HepG2 (cell line): ENCODE measurements around the gene UNC5A. TPM values are rescaled to one million over a fixed set of nuclear protein-coding genes. Genes with fewer than 3 reads are reported as not detected.

Source experiments
- ATAC-seq: fragments of 200-7000 bp; cut with Tn5 transposase; 3 replicates; pipeline ENCODE4 v1.9.1; 2020; ENCODE audit warnings: mild to moderate bottlenecking, moderate library complexity
- BruUV-seq: library from RNA; stranded (reverse); fragments of 400-500 nt; replicated peaks from 2 replicates; lab custom pipeline; 2021; lab: Mats Ljungman, UMichigan
- CTCF ChIA-PET: fragments of 300-600 bp; formaldehyde crosslinking; extraction: SDS; loops from one replicate; lab custom pipeline; 2021; ENCODE audit warnings: low total read pairs, inconsistent platforms, low intra/inter-chr PET ratio; lab: Yijun Ruan, JAX
- POLR2A ChIA-PET: fragments of 350-600 bp; sonication (Branson Sonifier 250); formaldehyde crosslinking; loops from one replicate; lab custom pipeline; 2020; ENCODE audit warnings: antibody characterized with exemption, inconsistent platforms; lab: Yijun Ruan, JAX
- DNase-seq: peaks from one replicate; pipeline ENCODE4 v3.0.0-alpha.2; 2015; ENCODE audit warnings: low spot score
- FAIRE-seq: peaks from 3 replicates; lab custom pipeline; 2011; peaks lifted over from hg19 to GRCh38; lab: Jason Lieb, UNC
- H2AFZ ChIP-seq: one replicate; pipeline ENCODE4 v1.6.1; 2011; ENCODE audit warnings: low read length, inconsistent platforms
- H3K27ac ChIP-seq: fragments of 300-600 bp; 3 replicates; pipeline ENCODE4 v1.8.0; 2011; ENCODE audit warnings: mixed run types, mild to moderate bottlenecking, mixed read lengths, low read length, inconsistent platforms; ENCODE audit not compliant: insufficient read depth; ENCODE audit errors: extremely low read length
- H3K27me3 ChIP-seq, 2 experiments: fragments of 200-600 bp in 1 of 2; 2 replicates in 1 of 2; 3 replicates in 1 of 2; pipeline versions ENCODE4 v1.6.0 to v1.8.0; 2011; ENCODE audit warnings: low read length in 2 of 2, mild to moderate bottlenecking in 2 of 2, moderate library complexity in 2 of 2, inconsistent platforms in 1 of 2; ENCODE audit not compliant: insufficient read depth in 2 of 2, control insufficient read depth in 1 of 2
- H3K36me3 ChIP-seq, 2 experiments: fragments of 200-600 bp in 1 of 2; replicated peaks in 1 of 2; 2 replicates in 1 of 2; 3 replicates in 1 of 2; pipeline versions ENCODE4 v1.5.1 to v1.8.0; 2011; ENCODE audit warnings: low read length in 2 of 2, inconsistent platforms in 1 of 2; ENCODE audit not compliant: insufficient read depth in 2 of 2, control insufficient read depth in 1 of 2
- H3K4me1 ChIP-seq: 2 replicates; pipeline ENCODE4 v1.5.1; 2012; ENCODE audit warnings: low read length, inconsistent platforms; ENCODE audit not compliant: insufficient read depth
- H3K4me2 ChIP-seq: 2 replicates; pipeline ENCODE4 v1.6.0; 2011; ENCODE audit warnings: low read depth, low read length, inconsistent platforms
- H3K4me3 ChIP-seq, 3 experiments: fragments of 200-600 bp in 1 of 3; sonication (generic), shearing (Covaris generic) in 1 of 3; replicated peaks in 1 of 3; 2 replicates each; pipeline ENCODE4 v1.5.1; 2011 to 2016; ENCODE audit warnings: low read length in 3 of 3, inconsistent platforms in 2 of 3, low read depth in 2 of 3, mild to moderate bottlenecking in 2 of 3, control low read depth in 1 of 3, mixed read lengths in 1 of 3; ENCODE audit not compliant: insufficient read depth in 1 of 3
- H3K79me2 ChIP-seq: one replicate; pipeline ENCODE4 v1.6.1; 2011; ENCODE audit warnings: low read length, inconsistent platforms; ENCODE audit not compliant: insufficient read depth
- H3K9ac ChIP-seq: 2 replicates; pipeline ENCODE4 v1.6.0; 2011; ENCODE audit warnings: mild to moderate bottlenecking, low read depth, low read length, inconsistent platforms; ENCODE audit not compliant: insufficient read depth
- H3K9me3 ChIP-seq: 2 replicates; pipeline ENCODE4 v1.5.1; 2012; ENCODE audit warnings: mild to moderate bottlenecking, low read length
- H4K20me1 ChIP-seq: 2 replicates; pipeline ENCODE4 v1.6.0; 2011; ENCODE audit warnings: inconsistent platforms, mild to moderate bottlenecking, low read length, moderate library complexity; ENCODE audit not compliant: insufficient read depth
- HOXD1 ChIP-seq: sonication (generic); formaldehyde crosslinking; IDR thresholded peaks from 2 replicates; pipeline ENCODE4 v1.5.0; 2020; ENCODE audit warnings: missing genetic modification reagents
- JUN ChIP-seq: sonication (generic); formaldehyde crosslinking; IDR thresholded peaks from 2 replicates; pipeline ENCODE4 v1.4.0; 2020; ENCODE audit warnings: mild to moderate bottlenecking, missing genetic modification reagents
- KAT7 ChIP-seq: IDR thresholded peaks from 2 replicates; pipeline ENCODE4 v1.6.1; 2018; ENCODE audit warnings: borderline replicate concordance, missing compliant biosample characterization
- KLF16 ChIP-seq, 2 experiments: sonication (generic) in 1 of 2; formaldehyde crosslinking in 1 of 2; IDR thresholded peaks; 2 replicates each; pipeline versions ENCODE4 v1.6.1 to v1.8.0; 2016 to 2023; ENCODE audit warnings: missing genetic modification reagents in 2 of 2, missing compliant biosample characterization in 1 of 2
- NPAS2 ChIP-seq: sonication (generic); formaldehyde crosslinking; IDR thresholded peaks from 2 replicates; pipeline ENCODE4 v1.8.0; 2022; ENCODE audit warnings: mild to moderate bottlenecking, missing genetic modification reagents, borderline replicate concordance
- RXRA ChIP-seq: sonication (generic); formaldehyde crosslinking; IDR thresholded peaks from 2 replicates; pipeline ENCODE4 v1.5.1; 2020; ENCODE audit warnings: missing genetic modification reagents
- ZFP91 ChIP-seq: sonication (generic); formaldehyde crosslinking; IDR thresholded peaks from 2 replicates; pipeline ENCODE4 v1.9.0; 2022; ENCODE audit warnings: missing genetic modification reagents, mild to moderate bottlenecking, borderline replicate concordance
- ZSCAN12 ChIP-seq: sonication (generic); formaldehyde crosslinking; IDR thresholded peaks from 2 replicates; pipeline ENCODE4 v1.9.0; 2021; ENCODE audit warnings: mild to moderate bottlenecking, missing genetic modification reagents
- WGBS: methylation state at CpG from one replicate; pipeline ENCODE4 v1.1.6; 2017; ENCODE audit warnings: low lambda C conversion rate; 5-methylcytosine and 5-hydroxymethylcytosine counted together
- in situ Hi-C: cut with HindIII; loops from 2 replicates; pipeline ENCODE4 v1.10.0; 2017; ENCODE audit warnings: low pct_unique_long_range_greater_than_20kb; ENCODE audit not compliant: extremely low pct_ligation_motif_present
- intact Hi-C: fragments of 100-400 bp; cut with micrococcal nuclease; formaldehyde crosslinking; loops from one replicate; pipeline ENCODE4 v1.10.0; 2022; ENCODE audit not compliant: unreplicated experiment
- polyA plus RNA-seq, 8 experiments: library from polyadenylated mRNA; depleted of rRNA in 3 of 8; stranded (reverse) in 7 of 8; unstranded in 1 of 8; fragments of >200 nt; fragmentation: Illumina TruSeq in 4 of 8; extraction: Trizol in 4 of 8; gene quantifications; 2 replicates each; pipeline versions ENCODE4 v1.2.1 to v1.2.3, GENCODE V29; 2011 to 2016; ENCODE audit warnings: low read depth in 4 of 8, missing spikeins in 1 of 8, mixed read lengths in 1 of 8; ENCODE audit not compliant: insufficient read depth in 1 of 8
- total RNA-seq, 5 experiments: library from RNA; depleted of rRNA; stranded (reverse); fragments of >200 nt; fragmentation: Illumina TruSeq; extraction: Trizol; gene quantifications; 2 replicates each; pipeline ENCODE4 v1.2.3, GENCODE V29; 2016; ENCODE audit warnings: low read depth in 1 of 5
- TF ChIP-seq, protein P1 (sequence below): sonication (generic); formaldehyde crosslinking; IDR thresholded peaks from 2 replicates; pipeline ENCODE4 v1.4.0; 2020; ENCODE audit warnings: mild to moderate bottlenecking, missing genetic modification reagents, borderline replicate concordance
- TF ChIP-seq, protein P2 (sequence below): sonication (generic); formaldehyde crosslinking; IDR thresholded peaks from 2 replicates; pipeline ENCODE4 v1.4.0; 2020; ENCODE audit warnings: missing genetic modification reagents

UNC5A gene
- total and polyA plus RNA-seq, 2 of the 13 experiments (the other 11 are each of a cell fraction or from before 2014, with no cell fraction given), result not detected

DNA sequence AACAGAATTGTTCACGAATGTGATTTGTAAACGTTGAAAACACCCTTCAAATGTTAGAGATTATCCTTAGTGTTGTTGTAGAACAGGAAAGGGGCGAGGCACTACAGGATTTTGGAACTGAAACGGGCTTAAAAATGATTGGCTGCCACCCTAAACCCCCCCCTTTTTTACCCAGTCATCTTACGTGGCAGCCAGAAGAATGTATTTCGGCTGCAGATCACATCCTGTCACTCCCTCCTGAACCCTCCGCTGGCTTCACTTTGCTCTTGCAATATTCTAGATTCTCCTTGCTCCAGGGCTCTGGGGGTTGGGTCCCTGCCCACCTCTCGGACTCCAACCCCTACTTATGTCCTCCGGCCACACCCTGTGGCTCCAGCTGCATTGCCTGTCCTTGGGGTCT, 13.9 kb upstream of the UNC5A start:
- H3K9me3 ChIP-seq, result no peaks in the 10 kb centered on the region
- H3K4me3 ChIP-seq, result no peak overlapping the region
- POLR2A ChIA-PET, result no interaction called here
- intact Hi-C loops, result no loop called here
- H2AFZ ChIP-seq, result no peak overlapping the region
- H3K79me2 ChIP-seq, result no peaks in the 10 kb centered on the region
- H3K4me2 ChIP-seq, result no peak overlapping the region
- BruUV-seq, result no TSS peak
- no peaks in the 10 kb centered on the region for H3K4me1 ChIP-seq
- no peak overlapping the region for H3K9ac ChIP-seq
- peaks cover 9 to 74% of the 10 kb centered on the region in 2 experiments; a peak in 4 of 5 replicates for H3K27me3 ChIP-seq
- no peaks in the 10 kb centered on the region for H4K20me1 ChIP-seq
- no peak overlapping the region for H3K27ac ChIP-seq
- TF ChIP-seq KLF16 (CRISPR knock-in tag; IDR thresholded peaks at IDR 0.05), result no peak
- FAIRE-seq, result no peak
- H3K36me3 ChIP-seq, result no peaks in the 10 kb centered on the region
- in situ Hi-C loops, result no loop called here
- DNase-seq, result no peak
- ATAC-seq, result no peak
- CTCF ChIA-PET, result no interaction called here
- 11% methylated on average over 9 of the region's 9 CpGs for WGBS

DNA sequence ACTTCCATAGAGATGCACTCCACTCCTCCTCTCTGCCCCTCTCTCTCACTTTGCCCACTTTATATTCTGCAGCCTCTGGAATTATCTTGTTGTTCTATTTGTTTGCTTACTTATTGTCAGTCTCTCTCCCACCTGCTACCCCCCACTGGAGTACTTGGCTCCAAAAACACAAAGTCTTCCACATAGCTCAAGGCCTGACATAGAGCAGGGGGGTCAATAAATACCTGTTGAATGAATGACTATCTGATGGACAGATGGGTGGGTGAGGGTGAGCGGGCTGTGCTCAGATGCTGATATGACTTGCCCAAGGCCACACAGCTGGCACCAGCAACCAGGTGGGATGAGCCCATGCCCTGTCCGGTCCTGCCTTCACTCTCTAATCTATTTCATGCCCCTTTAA, 13.4 kb upstream of the UNC5A start:
- no peaks in the 10 kb centered on the region for H3K36me3 ChIP-seq
- no peak overlapping the region for H3K4me3 ChIP-seq
- in situ Hi-C loops (no loop called here), intact Hi-C loops (no loop called here)
- no peaks in the 10 kb centered on the region for H4K20me1 ChIP-seq
- H3K9me3 ChIP-seq, result no peaks in the 10 kb centered on the region
- no peaks in the 10 kb centered on the region for H3K4me1 ChIP-seq
- 17% methylated on average over 2 of the region's 2 CpGs for WGBS
- H2AFZ ChIP-seq, result no peak overlapping the region
- H3K27me3 ChIP-seq, result peaks cover 9 to 75% of the 10 kb centered on the region in 2 experiments; a peak in 4 of 5 replicates
- H3K27ac ChIP-seq, result no peak overlapping the region
- DNase-seq (no peak), FAIRE-seq (no peak), ATAC-seq (no peak)
- POLR2A ChIA-PET, result no interaction called here
- no peak overlapping the region for H3K9ac ChIP-seq
- no peak overlapping the region for H3K4me2 ChIP-seq
- no TSS peak for BruUV-seq
- no peaks in the 10 kb centered on the region for H3K79me2 ChIP-seq
- CTCF ChIA-PET, result no interaction called here
- TF ChIP-seq NPAS2 (CRISPR knock-in tag) (no peak), HOXD1 (CRISPR knock-in tag) (no peak), ZFP91 (CRISPR knock-in tag) (no peak), KAT7 (CRISPR knock-in tag) (no peak), JUN (CRISPR knock-in tag) (no peak), ZSCAN12 (CRISPR knock-in tag) (no peak), RXRA (CRISPR knock-in tag) (no peak)
- TF ChIP-seq, protein P1, sequence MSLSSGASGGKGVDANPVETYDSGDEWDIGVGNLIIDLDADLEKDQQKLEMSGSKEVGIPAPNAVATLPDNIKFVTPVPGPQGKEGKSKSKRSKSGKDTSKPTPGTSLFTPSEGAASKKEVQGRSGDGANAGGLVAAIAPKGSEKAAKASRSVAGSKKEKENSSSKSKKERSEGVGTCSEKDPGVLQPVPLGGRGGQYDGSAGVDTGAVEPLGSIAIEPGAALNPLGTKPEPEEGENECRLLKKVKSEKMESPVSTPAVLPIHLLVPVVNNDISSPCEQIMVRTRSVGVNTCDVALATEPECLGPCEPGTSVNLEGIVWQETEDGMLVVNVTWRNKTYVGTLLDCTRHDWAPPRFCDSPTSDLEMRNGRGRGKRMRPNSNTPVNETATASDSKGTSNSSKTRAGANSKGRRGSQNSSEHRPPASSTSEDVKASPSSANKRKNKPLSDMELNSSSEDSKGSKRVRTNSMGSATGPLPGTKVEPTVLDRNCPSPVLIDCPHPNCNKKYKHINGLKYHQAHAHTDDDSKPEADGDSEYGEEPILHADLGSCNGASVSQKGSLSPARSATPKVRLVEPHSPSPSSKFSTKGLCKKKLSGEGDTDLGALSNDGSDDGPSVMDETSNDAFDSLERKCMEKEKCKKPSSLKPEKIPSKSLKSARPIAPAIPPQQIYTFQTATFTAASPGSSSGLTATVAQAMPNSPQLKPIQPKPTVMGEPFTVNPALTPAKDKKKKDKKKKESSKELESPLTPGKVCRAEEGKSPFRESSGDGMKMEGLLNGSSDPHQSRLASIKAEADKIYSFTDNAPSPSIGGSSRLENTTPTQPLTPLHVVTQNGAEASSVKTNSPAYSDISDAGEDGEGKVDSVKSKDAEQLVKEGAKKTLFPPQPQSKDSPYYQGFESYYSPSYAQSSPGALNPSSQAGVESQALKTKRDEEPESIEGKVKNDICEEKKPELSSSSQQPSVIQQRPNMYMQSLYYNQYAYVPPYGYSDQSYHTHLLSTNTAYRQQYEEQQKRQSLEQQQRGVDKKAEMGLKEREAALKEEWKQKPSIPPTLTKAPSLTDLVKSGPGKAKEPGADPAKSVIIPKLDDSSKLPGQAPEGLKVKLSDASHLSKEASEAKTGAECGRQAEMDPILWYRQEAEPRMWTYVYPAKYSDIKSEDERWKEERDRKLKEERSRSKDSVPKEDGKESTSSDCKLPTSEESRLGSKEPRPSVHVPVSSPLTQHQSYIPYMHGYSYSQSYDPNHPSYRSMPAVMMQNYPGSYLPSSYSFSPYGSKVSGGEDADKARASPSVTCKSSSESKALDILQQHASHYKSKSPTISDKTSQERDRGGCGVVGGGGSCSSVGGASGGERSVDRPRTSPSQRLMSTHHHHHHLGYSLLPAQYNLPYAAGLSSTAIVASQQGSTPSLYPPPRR (CRISPR knock-in tag), result no peak
- TF ChIP-seq, protein P2, sequence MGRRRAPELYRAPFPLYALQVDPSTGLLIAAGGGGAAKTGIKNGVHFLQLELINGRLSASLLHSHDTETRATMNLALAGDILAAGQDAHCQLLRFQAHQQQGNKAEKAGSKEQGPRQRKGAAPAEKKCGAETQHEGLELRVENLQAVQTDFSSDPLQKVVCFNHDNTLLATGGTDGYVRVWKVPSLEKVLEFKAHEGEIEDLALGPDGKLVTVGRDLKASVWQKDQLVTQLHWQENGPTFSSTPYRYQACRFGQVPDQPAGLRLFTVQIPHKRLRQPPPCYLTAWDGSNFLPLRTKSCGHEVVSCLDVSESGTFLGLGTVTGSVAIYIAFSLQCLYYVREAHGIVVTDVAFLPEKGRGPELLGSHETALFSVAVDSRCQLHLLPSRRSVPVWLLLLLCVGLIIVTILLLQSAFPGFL (CRISPR knock-in tag), result no peak
